HCT116 (cell line): Measurements from ENCODE around the gene STK32B. TPM values are rescaled to one million over a fixed set of nuclear protein-coding genes. Genes with fewer than 3 reads are reported as not detected.

Experiments
- ATAC-seq: fragments of 200-7000 bp; cut with Tn5 transposase; 2 replicates; pipeline ENCODE4 v1.9.1; 2020; ENCODE audit warnings: mild to moderate bottlenecking, moderate library complexity
- BruUV-seq: library from RNA; stranded (reverse); fragments of 400-500 nt; replicated peaks from 2 replicates; lab custom pipeline; 2021; lab: Mats Ljungman, UMichigan
- CTCF ChIA-PET: fragments of 300-600 bp; sonication (Branson Sonifier 250); formaldehyde crosslinking; loops from one replicate; lab custom pipeline; 2021; ENCODE audit warnings: antibody characterized with exemption; lab: Charles Lee
- POLR2A ChIA-PET: fragments of 300-600, 350-600 bp; sonication (Branson Sonifier 250); formaldehyde crosslinking; loops from one replicate; lab custom pipeline; 2021; ENCODE audit warnings: antibody characterized with exemption; lab: Charles Lee
- RAD21 ChIA-PET, 2 experiments: fragments of 300-600 bp; sonication (Branson Sonifier 250); formaldehyde crosslinking; loops; one replicate each; lab custom pipeline; 2023; ENCODE audit warnings: low total read pairs in 2 of 2; ENCODE audit not compliant: uncharacterized antibody in 2 of 2, unreplicated experiment in 2 of 2, low non-redundant PET in 1 of 2; lab: Charles Lee
- DNase-seq: peaks from one replicate; pipeline ENCODE4 v3.0.0-alpha.2; 2010; ENCODE audit warnings: low read depth, low spot score
- H2AFZ ChIP-seq: fragments of 200-600 bp; shearing (Covaris generic), sonication (generic); 2 replicates; pipeline ENCODE4 v1.6.1; 2017; ENCODE audit warnings: low read depth, mixed run types, mixed read lengths, antibody characterized with exemption, low read length; ENCODE audit not compliant: poor library complexity, severe bottlenecking
- H3K27ac ChIP-seq: 2 replicates; pipeline ENCODE4 v1.5.1; 2012; ENCODE audit warnings: low read depth, low read length
- H3K27me3 ChIP-seq: fragments of 200-600 bp; sonication (generic); 2 replicates; pipeline ENCODE4 v1.6.1; 2016; ENCODE audit warnings: mixed run types, low read length, mixed read lengths; ENCODE audit not compliant: insufficient read depth
- H3K36me3 ChIP-seq, 2 experiments: fragments of 200-500 bp in 1 of 2; fragments of 200-600 bp in 1 of 2; sonication (Bioruptor generic) in 1 of 2; sonication (generic) in 1 of 2; 2 replicates each; pipeline versions ENCODE4 v1.5.1 to v1.6.1; 2014 to 2016; ENCODE audit warnings: low read length in 2 of 2, inconsistent platforms in 1 of 2, mixed read lengths in 1 of 2, mixed run types in 1 of 2; ENCODE audit not compliant: insufficient read depth in 2 of 2, control insufficient read depth in 1 of 2
- H3K4me1 ChIP-seq, 2 experiments: fragments of 200-600 bp in 1 of 2; sonication (generic) in 1 of 2; 2 replicates each; pipeline versions ENCODE4 v1.5.1 to v1.6.1; 2012 to 2017; ENCODE audit warnings: low read length in 2 of 2, inconsistent platforms in 1 of 2, mild to moderate bottlenecking in 1 of 2, mixed read lengths in 1 of 2, mixed run types in 1 of 2, moderate library complexity in 1 of 2; ENCODE audit not compliant: insufficient read depth in 2 of 2, control insufficient read depth in 1 of 2
- H3K4me2 ChIP-seq: fragments of 200-600 bp; sonication (generic); 2 replicates; pipeline ENCODE4 v1.6.1; 2017; ENCODE audit warnings: mixed run types, low read length, mixed read lengths
- H3K4me3 ChIP-seq, 2 experiments: fragments of 200-600 bp in 1 of 2; sonication (generic) in 1 of 2; replicated peaks in 1 of 2; 2 replicates each; pipeline ENCODE4 v1.5.1; 2011 to 2016; ENCODE audit warnings: low read length in 2 of 2, control low read depth in 1 of 2, low read depth in 1 of 2, mild to moderate bottlenecking in 1 of 2, mixed read lengths in 1 of 2, mixed run types in 1 of 2
- H3K79me2 ChIP-seq: fragments of 200-600 bp; sonication (generic); 2 replicates; pipeline ENCODE4 v1.6.1; 2017; ENCODE audit warnings: mild to moderate bottlenecking, mixed run types, low read length, moderate library complexity, mixed read lengths; ENCODE audit not compliant: insufficient read depth
- H3K9ac ChIP-seq: fragments of 200-600 bp; sonication (generic); 2 replicates; pipeline ENCODE4 v1.6.1; 2016; ENCODE audit warnings: low read length, mixed read lengths
- H3K9me2 ChIP-seq: fragments of 200-600 bp; sonication (generic), shearing (Covaris generic); 2 replicates; pipeline ENCODE4 v1.6.1; 2017; ENCODE audit warnings: mixed run types, mild to moderate bottlenecking, moderate library complexity; ENCODE audit not compliant: insufficient read depth
- H3K9me3 ChIP-seq, 2 experiments: fragments of 200-500 bp in 1 of 2; fragments of 200-600 bp in 1 of 2; sonication (Bioruptor generic) in 1 of 2; sonication (generic) in 1 of 2; 2 replicates each; pipeline ENCODE4 v1.6.1; 2014 to 2017; ENCODE audit warnings: low read length in 2 of 2, mixed read lengths in 2 of 2, inconsistent platforms in 1 of 2, low read depth in 1 of 2, mild to moderate bottlenecking in 1 of 2, mixed run types in 1 of 2, moderate library complexity in 1 of 2; ENCODE audit not compliant: control insufficient read depth in 1 of 2, insufficient read depth in 1 of 2
- H4K20me1 ChIP-seq: fragments of 200-600 bp; sonication (generic), shearing (Covaris generic); 2 replicates; pipeline ENCODE4 v1.6.1; 2017; ENCODE audit warnings: mixed run types, mild to moderate bottlenecking, moderate library complexity; ENCODE audit not compliant: insufficient read depth
- EGR1 ChIP-seq: IDR thresholded peaks from 2 replicates; pipeline ENCODE4 v1.6.1; 2012; ENCODE audit warnings: low read depth
- ELF1 ChIP-seq: IDR thresholded peaks from 2 replicates; pipeline ENCODE4 v1.6.1; 2012; ENCODE audit warnings: low read depth, borderline replicate concordance
- EZH2phosphoT487 ChIP-seq: fragments of 200-600 bp; IDR thresholded peaks from 2 replicates; pipeline ENCODE4 v1.6.1; 2018; ENCODE audit warnings: antibody characterized with exemption, borderline replicate concordance
- JUND ChIP-seq: IDR thresholded peaks from 2 replicates; pipeline ENCODE4 v1.6.1; 2012
- REST ChIP-seq: IDR thresholded peaks from 2 replicates; pipeline ENCODE4 v1.6.1; 2012; ENCODE audit warnings: low read depth
- TCF7L2 ChIP-seq: IDR thresholded peaks from 2 replicates; pipeline ENCODE4 v1.7.0; 2011; ENCODE audit warnings: borderline replicate concordance, inconsistent platforms; ENCODE audit not compliant: insufficient read depth, insufficient read length; ENCODE audit errors: extremely low read depth
- YY1 ChIP-seq: IDR thresholded peaks from 2 replicates; pipeline ENCODE4 v1.6.1; 2011; ENCODE audit warnings: low read length, low read depth, moderate library complexity, mild to moderate bottlenecking; ENCODE audit not compliant: insufficient replicate concordance; ENCODE audit errors: extremely low read depth
- intact Hi-C: fragments of 100-400 bp; cut with micrococcal nuclease; formaldehyde crosslinking; loops from 2 replicates; pipeline ENCODE4 v1.10.0; 2022
- total RNA-seq: library from RNA; stranded (reverse); gene quantifications from one replicate; pipeline ENCODE4 v1.2.1, GENCODE V29; 2021; ENCODE audit not compliant: unreplicated experiment

STK32B gene
- total RNA-seq, 1 experiment from 2014 or later: not detected

- no peaks in the 10 kb centered on the region for H3K9me3 ChIP-seq
- ChIA-PET CTCF (no interaction called here), POLR2A (no interaction called here), RAD21 (no interaction called here)
- H3K4me3 ChIP-seq: no peak overlapping the region
- no peaks in the 10 kb centered on the region for H3K79me2 ChIP-seq
- DNase-seq (no peak), ATAC-seq (no peak)
- no peak overlapping the region for H3K9ac ChIP-seq
- no peaks in the 10 kb centered on the region for H3K36me3 ChIP-seq
- intact Hi-C loops: no loop called here
- no peak overlapping the region for H3K4me2 ChIP-seq
- no peak overlapping the region for H2AFZ ChIP-seq
- no peaks in the 10 kb centered on the region for H3K9me2 ChIP-seq
- H4K20me1 ChIP-seq: no peaks in the 10 kb centered on the region
- no peaks in the 10 kb centered on the region for H3K4me1 ChIP-seq
- no TSS peak for BruUV-seq
- H3K27ac ChIP-seq: no peak overlapping the region
- no peak for TF ChIP-seq YY1
- H3K27me3 ChIP-seq: peaks cover 1% of the 10 kb centered on the region; the same call in 1 of the 2 replicates
Measured at GRCh38 chr4:5444918-5445517, 393.7 kb downstream of the STK32B start.

GRCh38 chr4:5446595-5447226 lies 395.4 kb downstream of the STK32B start:
- POLR2A ChIA-PET: no interaction called here
- ATAC-seq (no peak), DNase-seq (no peak)
- H4K20me1 ChIP-seq: no peaks in the 10 kb centered on the region
- H3K36me3 ChIP-seq: no peaks in the 10 kb centered on the region
- CTCF ChIA-PET: no interaction called here
- H3K27ac ChIP-seq: no peak overlapping the region
- peaks cover 4% of the 10 kb centered on the region; the same call in 1 of the 2 replicates for H3K27me3 ChIP-seq
- no peak for TF ChIP-seq EZH2phosphoT487
- TF ChIP-seq ELF1: no peak
- no peak for TF ChIP-seq JUND
- TF ChIP-seq YY1: no peak
- no peak for TF ChIP-seq REST
- TF ChIP-seq EGR1: no peak
- no peak for TF ChIP-seq TCF7L2
- BruUV-seq: no TSS peak
- no peaks in the 10 kb centered on the region for H3K4me1 ChIP-seq
- H2AFZ ChIP-seq: no peak overlapping the region
- no peak overlapping the region for H3K4me2 ChIP-seq
- no peaks in the 10 kb centered on the region for H3K9me2 ChIP-seq
- H3K79me2 ChIP-seq: no peaks in the 10 kb centered on the region
- RAD21 ChIA-PET: no interaction called here
- no peak overlapping the region for H3K4me3 ChIP-seq
- H3K9ac ChIP-seq: no peak overlapping the region
- H3K9me3 ChIP-seq: no peaks in the 10 kb centered on the region
- intact Hi-C loops: no loop called here
